Hepatocyte (in vitro differentiated cells): ENCODE data around the gene TBC1D20. TPM values are rescaled to one million over a fixed set of nuclear protein-coding genes. Genes with fewer than 3 reads are reported as not detected.
"Not testable (repeated sequence)": the region's sequence is repeated elsewhere in the genome, so short reads cannot be mapped to it uniquely, and the experiment has no call there.

Source experiments
- DNase-seq: peaks from one replicate; pipeline ENCODE4 v3.0.0-alpha.2; 2016; ENCODE audit warnings: low spot score
- H2AFZ ChIP-seq: fragments of 200-600 bp; sonication (generic); 2 replicates; pipeline ENCODE4 v1.6.0; 2016; ENCODE audit warnings: antibody characterized with exemption, mild to moderate bottlenecking
- H3K27ac ChIP-seq: fragments of 200-600 bp; sonication (generic); 2 replicates; pipeline ENCODE4 v1.5.1; 2016; ENCODE audit warnings: mild to moderate bottlenecking
- H3K27me3 ChIP-seq: fragments of 200-600 bp; sonication (generic); 2 replicates; pipeline ENCODE4 v1.6.1; 2016
- H3K36me3 ChIP-seq: fragments of 200-600 bp; sonication (generic); replicated peaks from 2 replicates; pipeline ENCODE4 v1.5.1; 2016; ENCODE audit warnings: low read depth; ENCODE audit not compliant: insufficient read depth
- H3K4me1 ChIP-seq: fragments of 200-600 bp; sonication (generic); 2 replicates; pipeline ENCODE4 v1.5.1; 2016; ENCODE audit warnings: mild to moderate bottlenecking, moderate library complexity; ENCODE audit not compliant: insufficient read depth
- H3K4me2 ChIP-seq: fragments of 200-600 bp; sonication (generic); 2 replicates; pipeline ENCODE4 v1.6.0; 2016
- H3K4me3 ChIP-seq: fragments of 200-600 bp; sonication (generic); 2 replicates; pipeline ENCODE4 v1.5.1; 2016; ENCODE audit warnings: mild to moderate bottlenecking
- H3K79me2 ChIP-seq: fragments of 200-600 bp; sonication (generic); 2 replicates; pipeline ENCODE4 v1.6.0; 2017; ENCODE audit warnings: mild to moderate bottlenecking
- H3K9me2 ChIP-seq: fragments of 200-600 bp; sonication (generic); replicated peaks from 2 replicates; pipeline ENCODE4 v1.6.0; 2017; ENCODE audit warnings: mild to moderate bottlenecking; ENCODE audit not compliant: insufficient read depth
- H3K9me3 ChIP-seq: fragments of 200-600 bp; sonication (generic); 2 replicates; pipeline ENCODE4 v1.5.1; 2016; ENCODE audit warnings: low read depth, mild to moderate bottlenecking
- H4K20me1 ChIP-seq: fragments of 200-600 bp; sonication (generic); 2 replicates; pipeline ENCODE4 v1.6.0; 2016; ENCODE audit warnings: mild to moderate bottlenecking; ENCODE audit not compliant: insufficient read depth, poor library complexity, severe bottlenecking
- CTCF ChIP-seq: fragments of 200-600 bp; sonication (generic); IDR thresholded peaks from 2 replicates; pipeline ENCODE4 v1.5.1; 2016; ENCODE audit warnings: antibody characterized with exemption, mild to moderate bottlenecking; ENCODE audit not compliant: poor library complexity
- EZH2 ChIP-seq: fragments of 200-600 bp; sonication (generic); IDR thresholded peaks from 2 replicates; pipeline ENCODE4 v1.6.1; 2016; ENCODE audit warnings: antibody characterized with exemption, mild to moderate bottlenecking, borderline replicate concordance
- EZH2phosphoT487 ChIP-seq: fragments of 200-600 bp; sonication (generic); IDR thresholded peaks from one replicate; pipeline ENCODE4 v1.6.1; 2018; ENCODE audit warnings: antibody characterized with exemption, mild to moderate bottlenecking, low read depth, moderate library complexity; ENCODE audit not compliant: unreplicated experiment, severe bottlenecking
- WGBS: methylation state at CpG from one replicate; pipeline ENCODE4 v1.1.6; 2016; ENCODE audit warnings: low lambda C conversion rate; ENCODE audit errors: missing lambda C conversion rate; 5-methylcytosine and 5-hydroxymethylcytosine counted together
- polyA plus RNA-seq: library from polyadenylated mRNA; unstranded; fragments of >200 nt; fragmentation: Nextera tagmentation; extraction: Ambion mirVana; gene quantifications from 2 replicates; pipeline ENCODE4 v1.2.1, GENCODE V29; 2016
- total RNA-seq: library from RNA; depleted of rRNA; stranded (reverse); fragments of >200 nt; gene quantifications from 2 replicates; pipeline ENCODE4 v1.2.3, GENCODE V29; 2014

Gene TBC1D20
- total and polyA plus RNA-seq, 2 experiments from 2014 or later, result 32.8 to 35.8 TPM

DNA sequence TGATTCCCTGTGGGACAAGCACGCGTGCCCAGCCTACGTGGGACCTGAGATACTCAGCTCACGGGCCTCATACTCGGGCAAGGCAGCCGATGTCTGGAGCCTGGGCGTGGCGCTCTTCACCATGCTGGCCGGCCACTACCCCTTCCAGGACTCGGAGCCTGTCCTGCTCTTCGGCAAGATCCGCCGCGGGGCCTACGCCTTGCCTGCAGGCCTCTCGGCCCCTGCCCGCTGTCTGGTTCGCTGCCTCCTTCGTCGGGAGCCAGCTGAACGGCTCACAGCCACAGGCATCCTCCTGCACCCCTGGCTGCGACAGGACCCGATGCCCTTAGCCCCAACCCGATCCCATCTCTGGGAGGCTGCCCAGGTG, 66.1 kb downstream of the TBC1D20 start:
- no peaks in the 10 kb centered on the region for H3K36me3 ChIP-seq
- TF ChIP-seq CTCF, result no peak
- TF ChIP-seq EZH2phosphoT487, result no peak
- TF ChIP-seq EZH2, result no peak
- no peaks in the 10 kb centered on the region for H3K9me2 ChIP-seq
- WGBS, result 95% methylated on average over 24 of the region's 24 CpGs
- H3K4me1 ChIP-seq, result no peaks in the 10 kb centered on the region
- no peak overlapping the region for H3K27ac ChIP-seq
- no peaks in the 10 kb centered on the region for H3K27me3 ChIP-seq
- no peaks in the 10 kb centered on the region for H4K20me1 ChIP-seq
- H3K79me2 ChIP-seq, result no peaks in the 10 kb centered on the region
- no peak overlapping the region for H2AFZ ChIP-seq
- H3K4me3 ChIP-seq, result no peak overlapping the region
- no peak for DNase-seq
- no peaks in the 10 kb centered on the region for H3K9me3 ChIP-seq
- H3K4me2 ChIP-seq, result no peak overlapping the region

GRCh38 chr20:393296-393695, 69.0 kb downstream of the TBC1D20 start:
- H3K4me3 ChIP-seq, H3K9me3 ChIP-seq, H3K79me2 ChIP-seq, H3K27me3 ChIP-seq, H3K36me3 ChIP-seq, H4K20me1 ChIP-seq, H3K4me2 ChIP-seq, H3K4me1 ChIP-seq, H3K9me2 ChIP-seq, H3K27ac ChIP-seq, DNase-seq, H2AFZ ChIP-seq: not testable (repeated sequence)
- WGBS, result 100% methylated on average over 2 of the region's 2 CpGs

GRCh38 chr20:391041-391711, 71.2 kb downstream of the TBC1D20 start:
- DNase-seq, result no peak
- Histone ChIP-seq H3K9me3 (no peaks in the 10 kb centered on the region), H4K20me1 (peaks cover 7% of the 10 kb centered on the region), H3K4me1 (no peaks in the 10 kb centered on the region), H3K27ac (no peak overlapping the region), H3K36me3 (no peaks in the 10 kb centered on the region), H3K9me2 (no peaks in the 10 kb centered on the region), H3K79me2 (peaks cover 21% of the 10 kb centered on the region), H3K4me2 (no peak overlapping the region), H3K27me3 (no peaks in the 10 kb centered on the region), H3K4me3 (no peak overlapping the region), H2AFZ (no peak overlapping the region)
- WGBS, result 94% methylated on average over 29 of the region's 29 CpGs
- TF ChIP-seq CTCF, result no peak
- no peak for TF ChIP-seq EZH2
- TF ChIP-seq EZH2phosphoT487, result no peak

DNA sequence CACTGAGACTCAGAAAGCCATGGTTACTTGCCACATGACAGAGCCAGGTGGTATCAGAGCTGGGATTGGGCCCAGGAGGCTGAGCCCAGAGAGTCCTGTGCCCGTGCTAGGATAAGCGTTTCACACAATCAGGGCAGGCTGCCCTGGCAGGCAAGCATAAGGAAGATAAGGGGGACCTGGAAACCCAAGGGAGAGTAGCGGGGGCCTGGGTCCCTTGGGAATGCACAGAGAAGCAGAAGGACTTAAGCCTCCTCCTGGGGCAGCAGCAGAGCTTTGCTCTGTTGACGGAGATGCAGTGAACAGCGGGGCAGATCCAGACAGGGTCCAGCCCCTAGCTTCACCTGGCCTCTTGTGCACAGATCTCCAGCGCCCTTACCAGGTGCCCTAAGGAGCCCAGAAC, 73.1 kb downstream of the TBC1D20 start:
- Histone ChIP-seq H3K79me2 (peaks cover 39% of the 10 kb centered on the region), H3K27ac (no peak overlapping the region), H3K36me3 (no peaks in the 10 kb centered on the region), H3K9me3 (no peaks in the 10 kb centered on the region), H3K4me3 (no peak overlapping the region), H3K9me2 (no peaks in the 10 kb centered on the region), H2AFZ (no peak overlapping the region), H3K4me2 (no peak overlapping the region), H3K27me3 (no peaks in the 10 kb centered on the region), H3K4me1 (no peaks in the 10 kb centered on the region), H4K20me1 (peaks cover 7% of the 10 kb centered on the region)
- no peak for TF ChIP-seq EZH2phosphoT487
- TF ChIP-seq EZH2, result no peak
- no peak for TF ChIP-seq CTCF
- WGBS, result 91% methylated on average over 6 of the region's 6 CpGs
- no peak for DNase-seq
